ENCODE results near the gene SLC44A3. TPM values are rescaled to one million over a fixed set of nuclear protein-coding genes. Genes with fewer than 3 reads are reported as not detected.
A peak's percentile ranks its signal among the peaks of the same experiment; 100 is the strongest.

Gene SLC44A3
- total RNA-seq, 2 donors from 2014 or later = 0.56 TPM; not detected in 1

DNA sequence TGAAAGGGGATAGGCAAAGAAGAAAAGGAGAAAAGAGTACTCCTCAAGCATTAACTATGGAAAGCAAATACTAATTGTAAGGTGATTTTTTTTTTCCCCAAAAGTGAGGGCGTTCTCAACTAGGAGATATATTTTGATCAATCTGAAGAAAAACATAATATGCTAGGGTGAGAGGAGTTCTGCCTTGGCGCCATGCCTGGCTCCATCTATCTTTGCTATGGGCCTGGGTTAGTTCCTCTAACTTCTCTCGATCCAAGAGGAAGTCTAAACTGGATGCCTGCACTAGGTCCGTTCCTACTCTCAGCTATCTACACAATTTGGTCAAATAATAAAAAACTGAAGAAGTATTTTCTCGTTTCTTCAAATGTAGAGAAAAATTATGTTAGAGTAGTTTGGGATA lies 86.2 kb downstream of the SLC44A3 start:
- Mint-ChIP-seq H3K4me1 (peaks cover 5% of the 10 kb centered on the region), H3K4me3 (no peak overlapping the region), H3K9me3 (peaks cover 3% of the 10 kb centered on the region), H3K36me3 (ENCODE audit: low read depth) (no peaks in the 10 kb centered on the region), H3K27ac (no peak overlapping the region), H3K27me3 (peaks cover 17% of the 10 kb centered on the region)
- ATAC-seq (replicated peaks) = no peak

DNA sequence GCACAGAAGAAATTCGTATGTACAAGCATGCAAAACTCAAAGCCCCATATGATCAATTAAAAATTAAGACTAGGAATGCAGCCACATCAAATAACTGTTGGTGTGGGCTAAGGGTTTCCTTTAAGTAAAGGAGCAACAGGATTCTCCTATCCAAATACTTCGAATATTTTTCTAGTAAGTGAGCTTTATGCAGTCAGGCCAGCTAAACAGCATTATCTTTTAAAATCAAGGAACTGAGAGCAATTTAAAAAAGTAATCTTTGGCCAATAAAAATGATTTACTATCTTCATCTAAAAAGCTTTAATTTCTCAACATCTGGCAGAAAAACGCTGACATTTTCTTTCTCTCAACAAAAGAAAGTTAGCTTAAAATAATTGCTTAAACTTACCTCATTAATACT lies 87.0 kb downstream of the SLC44A3 start:
- Mint-ChIP-seq H3K27me3 (peaks cover 17% of the 10 kb centered on the region), H3K27ac (no peak overlapping the region), H3K4me3 (no peak overlapping the region), H3K9me3 (peaks cover 3% of the 10 kb centered on the region), H3K4me1 (peaks cover 5% of the 10 kb centered on the region), H3K36me3 (ENCODE audit: low read depth) (no peaks in the 10 kb centered on the region)
- no peak for ATAC-seq (replicated peaks)

- Mint-ChIP-seq H3K27ac (no peak overlapping the region), H3K9me3 (peaks cover 3% of the 10 kb centered on the region), H3K4me1 (peaks cover 5% of the 10 kb centered on the region), H3K27me3 (peaks cover 17% of the 10 kb centered on the region), H3K4me3 (no peak overlapping the region), H3K36me3 (ENCODE audit: low read depth) (no peaks in the 10 kb centered on the region)
- no peak for ATAC-seq (replicated peaks)
These were observed 88.0 kb downstream of the SLC44A3 start for GRCh38 chr1:94908190-94908589.

GRCh38 chr1:94908965-94909364 lies 88.8 kb downstream of the SLC44A3 start:
- Mint-ChIP-seq H3K27ac (no peak overlapping the region), H3K4me1 (peaks cover 5% of the 10 kb centered on the region), H3K9me3 (peaks cover 3% of the 10 kb centered on the region), H3K27me3 (peaks cover 17% of the 10 kb centered on the region), H3K36me3 (ENCODE audit: low read depth) (no peaks in the 10 kb centered on the region), H3K4me3 (no peak overlapping the region)
- ATAC-seq (replicated peaks) = no peak

- H3K36me3 Mint-ChIP-seq (ENCODE audit: low read depth) = no peaks in the 10 kb centered on the region
- peaks cover 5% of the 10 kb centered on the region for H3K4me1 Mint-ChIP-seq
- no peak overlapping the region for H3K4me3 Mint-ChIP-seq
- no peak for ATAC-seq (replicated peaks)
- no peak overlapping the region for H3K27ac Mint-ChIP-seq
- peaks cover 3% of the 10 kb centered on the region for H3K9me3 Mint-ChIP-seq
- H3K27me3 Mint-ChIP-seq = peaks cover 21% of the 10 kb centered on the region
These were observed 89.3 kb downstream of the SLC44A3 start for GRCh38 chr1:94909486-94909885.

GRCh38 chr1:94912263-94913184 lies 92.4 kb downstream of the SLC44A3 start:
- Mint-ChIP-seq H3K9me3 (peaks cover 3% of the 10 kb centered on the region), H3K27me3 (peaks cover 28% of the 10 kb centered on the region), H3K27ac (no peak overlapping the region), H3K4me3 (no peak overlapping the region), H3K4me1 (peaks cover 5% of the 10 kb centered on the region), H3K36me3 (ENCODE audit: low read depth) (no peaks in the 10 kb centered on the region)
- ATAC-seq (replicated peaks) = no peak

- Mint-ChIP-seq H3K4me3 (no peak overlapping the region), H3K27ac (no peak overlapping the region), H3K4me1 (no peaks in the 10 kb centered on the region), H3K9me3 (no peaks in the 10 kb centered on the region), H3K27me3 (peaks cover 21% of the 10 kb centered on the region), H3K36me3 (ENCODE audit: low read depth) (no peaks in the 10 kb centered on the region)
- no peak for ATAC-seq (replicated peaks)
These were observed 97.1 kb downstream of the SLC44A3 start for GRCh38 chr1:94917251-94917650.

DNA sequence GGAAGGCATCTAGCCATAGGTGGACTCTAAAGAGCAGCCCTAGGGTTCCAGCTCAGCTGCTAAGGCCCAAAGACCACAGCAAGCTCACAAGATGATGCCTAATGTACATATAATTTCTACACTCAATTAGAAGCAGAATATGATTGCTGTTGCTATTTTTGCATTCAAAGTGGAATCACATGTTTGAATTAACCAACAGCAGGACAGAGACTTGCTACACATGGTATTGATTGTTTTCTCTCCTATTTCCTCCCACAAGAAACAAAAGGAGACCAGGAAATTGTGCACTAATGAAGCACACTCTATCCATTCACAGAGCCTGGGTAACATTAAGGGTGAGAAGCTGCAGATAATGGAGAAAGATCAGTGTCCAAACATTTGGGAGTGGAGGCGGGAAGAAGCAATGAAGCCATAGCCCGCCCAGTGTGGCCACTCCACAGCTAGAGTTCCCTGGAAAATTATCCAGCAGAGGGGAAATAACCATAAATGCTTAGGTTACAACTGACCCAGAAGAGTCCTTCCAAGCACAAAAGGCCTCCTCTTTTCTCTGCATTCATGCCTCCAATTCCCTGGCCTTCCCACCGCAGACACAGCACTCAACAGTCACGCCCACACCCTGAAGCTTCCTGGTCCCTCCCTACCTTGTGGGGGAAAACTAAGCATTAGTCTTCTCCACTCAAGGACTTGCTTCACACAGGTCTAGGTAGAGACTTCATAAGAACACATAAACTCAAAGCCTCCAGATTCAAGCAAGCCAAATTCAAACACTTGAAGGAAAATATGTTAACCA lies 99.3 kb downstream of the SLC44A3 start:
- ATAC-seq (replicated peaks) = no peak
- H3K27ac Mint-ChIP-seq = no peak overlapping the region
- H3K9me3 Mint-ChIP-seq = no peaks in the 10 kb centered on the region
- no peaks in the 10 kb centered on the region for H3K36me3 Mint-ChIP-seq (ENCODE audit: low read depth)
- peaks cover 29% of the 10 kb centered on the region for H3K27me3 Mint-ChIP-seq
- no peaks in the 10 kb centered on the region for H3K4me1 Mint-ChIP-seq
- no peak overlapping the region for H3K4me3 Mint-ChIP-seq

DNA sequence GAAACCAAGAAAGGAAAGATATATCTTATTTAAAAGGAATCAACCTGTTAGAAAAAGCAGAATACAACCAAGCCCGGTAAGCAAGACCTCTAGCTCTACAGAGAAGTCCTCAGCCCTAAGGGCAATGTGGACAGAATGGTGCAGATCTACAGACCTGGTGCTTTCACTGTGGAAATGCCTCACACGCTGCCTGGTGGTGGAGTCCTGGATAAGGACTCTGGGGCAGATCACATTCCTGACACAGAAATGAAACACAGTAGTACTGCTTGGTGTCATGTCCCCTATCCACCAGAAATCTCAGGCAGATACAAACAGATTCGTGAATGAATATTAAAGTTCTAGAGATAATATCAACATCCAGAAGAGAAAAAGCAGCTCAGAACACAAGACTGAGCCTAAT lies 99.9 kb downstream of the SLC44A3 start:
- H3K27ac Mint-ChIP-seq = no peak overlapping the region
- H3K4me3 Mint-ChIP-seq = no peak overlapping the region
- no peaks in the 10 kb centered on the region for H3K4me1 Mint-ChIP-seq
- no peak for ATAC-seq (replicated peaks)
- no peaks in the 10 kb centered on the region for H3K36me3 Mint-ChIP-seq (ENCODE audit: low read depth)
- peaks cover 34% of the 10 kb centered on the region for H3K27me3 Mint-ChIP-seq
- no peaks in the 10 kb centered on the region for H3K9me3 Mint-ChIP-seq

DNA sequence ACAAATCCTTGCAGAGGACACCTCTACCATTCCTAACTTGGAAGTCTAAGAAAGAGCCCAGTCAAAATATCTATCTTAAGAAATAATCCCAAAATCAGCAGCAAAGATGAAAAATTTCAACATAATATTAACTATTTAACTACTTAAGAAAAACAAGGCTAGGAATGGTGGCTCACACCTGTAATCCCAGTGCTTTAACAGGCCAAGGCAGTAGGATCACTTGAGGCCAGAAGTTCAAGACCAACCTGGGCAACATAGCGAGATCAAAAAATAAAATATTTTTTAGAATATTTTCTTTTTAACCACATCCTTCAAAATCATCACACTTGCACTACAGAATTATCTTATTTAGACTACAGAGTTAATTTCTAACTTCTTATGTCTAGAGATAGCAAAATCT lies 101.8 kb downstream of the SLC44A3 start:
- Mint-ChIP-seq H3K4me1 (no peaks in the 10 kb centered on the region), H3K27ac (no peak overlapping the region), H3K27me3 (peaks cover 37% of the 10 kb centered on the region)

GRCh38 chr1:94922761-94923331 lies 102.7 kb downstream of the SLC44A3 start:
- no peaks in the 10 kb centered on the region for H3K9me3 Mint-ChIP-seq
- peaks cover 5% of the 10 kb centered on the region for H3K36me3 Mint-ChIP-seq (ENCODE audit: low read depth)
- H3K27me3 Mint-ChIP-seq = peaks cover 42% of the 10 kb centered on the region
- H3K4me3 Mint-ChIP-seq = no peak overlapping the region
- H3K27ac Mint-ChIP-seq = no peak overlapping the region
- ATAC-seq (replicated peaks) = no peak
- peaks cover 5% of the 10 kb centered on the region for H3K4me1 Mint-ChIP-seq

More for the DNA sequence above, 101.8 kb downstream of the SLC44A3 start:
- Mint-ChIP-seq H3K4me3 (no peak overlapping the region), H3K9me3 (no peaks in the 10 kb centered on the region), H3K36me3 (ENCODE audit: low read depth) (no peaks in the 10 kb centered on the region)
- no peak for ATAC-seq (replicated peaks)

- H3K9me3 Mint-ChIP-seq = no peaks in the 10 kb centered on the region
These were observed 104.8 kb downstream of the SLC44A3 start for GRCh38 chr1:94925004-94925403.

GRCh38 chr1:94925561-94926125 lies 105.5 kb downstream of the SLC44A3 start:
- Mint-ChIP-seq H3K4me3 (peak overlapping the region; percentile 77), H3K27me3 (peaks cover 39% of the 10 kb centered on the region), H3K27ac (no peak overlapping the region), H3K36me3 (ENCODE audit: low read depth) (peaks cover 5% of the 10 kb centered on the region), H3K9me3 (no peaks in the 10 kb centered on the region), H3K4me1 (peaks cover 5% of the 10 kb centered on the region)
- ATAC-seq (replicated peaks) = no peak

More at GRCh38 chr1:94925004-94925403, 104.8 kb downstream of the SLC44A3 start:
- ATAC-seq (replicated peaks) = no peak
- Mint-ChIP-seq H3K4me1 (peaks cover 5% of the 10 kb centered on the region), H3K4me3 (peak overlapping the region; percentile 77), H3K36me3 (ENCODE audit: low read depth) (peaks cover 5% of the 10 kb centered on the region), H3K27ac (no peak overlapping the region), H3K27me3 (peaks cover 39% of the 10 kb centered on the region)

Data from activated T-helper 17 cell treated with anti-CD3 and anti-CD28 coated beads, Interleukin-2, amount 50 U/mL, for 72 hours (primary cell).